Measurements from ENCODE around the gene CDC37. TPM values are rescaled to one million over a fixed set of nuclear protein-coding genes. Genes with fewer than 3 reads are reported as not detected.

The CDC37 gene
- total RNA-seq, 1 experiment from 2014 or later = 560 TPM

GRCh38 chr19:10450191-10450852 lies 47.0 kb upstream of the CDC37 start:
- Histone ChIP-seq H3K27ac (ENCODE audit: low read length) (no peak overlapping the region), H3K4me3 (ENCODE audit: low read length) (no peak overlapping the region), H4K20me1 (ENCODE audit: low read length) (no peaks in the 10 kb centered on the region), H3K4me1 (ENCODE audit: insufficient read depth, low read length) (no peaks in the 10 kb centered on the region), H3K9me3 (ENCODE audit: low read length) (no peaks in the 10 kb centered on the region), H3K9ac (ENCODE audit: low read length) (no peak overlapping the region), H3K27me3 (ENCODE audit: low read length) (no peaks in the 10 kb centered on the region), H3K79me2 (ENCODE audit: low read length) (no peaks in the 10 kb centered on the region), H3K4me2 (ENCODE audit: low read length) (no peak overlapping the region), H3F3A (ENCODE audit: low read length, unreplicated experiment) (no peaks in the 10 kb centered on the region), H3K36me3 (ENCODE audit: low read depth, low read length) (no peaks in the 10 kb centered on the region), H2AFZ (ENCODE audit: low read length) (no peak overlapping the region), H3K9me2 (replicated peaks; ENCODE audit: low read length) (no peaks in the 10 kb centered on the region)
- ChIA-PET CTCF (no interaction called here), POLR2A (ENCODE audit: unreplicated experiment) (no interaction called here)
- TF ChIP-seq CTCF (conservative IDR thresholded peaks at IDR 0.05; ENCODE audit: low read depth, low read length) (no peak), EZH2 (IDR thresholded peaks at IDR 0.05; ENCODE audit: low read length, unreplicated experiment) (no peak), EZH2phosphoT487 (IDR thresholded peaks at IDR 0.05; ENCODE audit: borderline replicate concordance, low read length) (no peak)
- intact Hi-C loops (cut with micrococcal nuclease) = no loop called here
- BruUV-seq (replicated peaks) = no TSS peak
- ATAC-seq = no peak
- no peak for DNase-seq

- Histone ChIP-seq H3K4me1 (ENCODE audit: insufficient read depth, low read length) (no peaks in the 10 kb centered on the region), H3K79me2 (ENCODE audit: low read length) (no peaks in the 10 kb centered on the region), H3K4me3 (ENCODE audit: low read length) (no peak overlapping the region), H3K4me2 (ENCODE audit: low read length) (no peak overlapping the region), H3K9ac (ENCODE audit: low read length) (no peak overlapping the region), H4K20me1 (ENCODE audit: low read length) (no peaks in the 10 kb centered on the region), H3K9me3 (ENCODE audit: low read length) (no peaks in the 10 kb centered on the region), H3K36me3 (ENCODE audit: low read depth, low read length) (no peaks in the 10 kb centered on the region), H3K27me3 (ENCODE audit: low read length) (no peaks in the 10 kb centered on the region), H3K27ac (ENCODE audit: low read length) (no peak overlapping the region), H3K9me2 (replicated peaks; ENCODE audit: low read length) (no peaks in the 10 kb centered on the region), H3F3A (ENCODE audit: low read length, unreplicated experiment) (no peaks in the 10 kb centered on the region), H2AFZ (ENCODE audit: low read length) (no peak overlapping the region)
- POLR2A ChIA-PET (ENCODE audit: unreplicated experiment) = no interaction called here
- DNase-seq (no peak), ATAC-seq (no peak)
- intact Hi-C loops (cut with micrococcal nuclease) = no loop called here
- no peak for TF ChIP-seq EZH2phosphoT487 (IDR thresholded peaks at IDR 0.05; ENCODE audit: borderline replicate concordance, low read length)
- TF ChIP-seq CTCF (conservative IDR thresholded peaks at IDR 0.05; ENCODE audit: low read depth, low read length) = no peak
- no peak for TF ChIP-seq EZH2 (IDR thresholded peaks at IDR 0.05; ENCODE audit: low read length, unreplicated experiment)
- CTCF ChIA-PET = no interaction called here
- no TSS peak for BruUV-seq (replicated peaks)
These were observed 45.7 kb upstream of the CDC37 start for GRCh38 chr19:10449037-10449436.

- ATAC-seq (no peak), DNase-seq (no peak)
- intact Hi-C loops (cut with micrococcal nuclease) = no loop called here
- Histone ChIP-seq H3K9ac (ENCODE audit: low read length) (no peak overlapping the region), H3K9me3 (ENCODE audit: low read length) (no peaks in the 10 kb centered on the region), H2AFZ (ENCODE audit: low read length) (no peak overlapping the region), H3K9me2 (replicated peaks; ENCODE audit: low read length) (no peaks in the 10 kb centered on the region), H3K79me2 (ENCODE audit: low read length) (no peaks in the 10 kb centered on the region), H3K27ac (ENCODE audit: low read length) (no peak overlapping the region), H3K36me3 (ENCODE audit: low read depth, low read length) (no peaks in the 10 kb centered on the region), H3K4me2 (ENCODE audit: low read length) (no peak overlapping the region), H3K4me1 (ENCODE audit: insufficient read depth, low read length) (no peaks in the 10 kb centered on the region), H3F3A (ENCODE audit: low read length, unreplicated experiment) (no peaks in the 10 kb centered on the region), H3K4me3 (ENCODE audit: low read length) (no peak overlapping the region), H4K20me1 (ENCODE audit: low read length) (no peaks in the 10 kb centered on the region), H3K27me3 (ENCODE audit: low read length) (no peaks in the 10 kb centered on the region)
- no peak for TF ChIP-seq EZH2 (IDR thresholded peaks at IDR 0.05; ENCODE audit: low read length, unreplicated experiment)
- TF ChIP-seq EZH2phosphoT487 (IDR thresholded peaks at IDR 0.05; ENCODE audit: borderline replicate concordance, low read length) = no peak
- no peak for TF ChIP-seq CTCF (conservative IDR thresholded peaks at IDR 0.05; ENCODE audit: low read depth, low read length)
- POLR2A ChIA-PET (ENCODE audit: unreplicated experiment) = no interaction called here
- CTCF ChIA-PET = no interaction called here
- BruUV-seq (replicated peaks) = no TSS peak
These were observed 39.4 kb upstream of the CDC37 start for GRCh38 chr19:10442698-10443097.

Data from PC-3 (cell line).